Activated CD4-positive, CD25-positive, alpha-beta regulatory T cell treated with anti-CD3 and anti-CD28 coated beads, Interleukin-2, amount 50 U/mL, for 24 hours (primary cell): ENCODE results near the gene CCL4.
"Not testable (repeated sequence)": the region's sequence is repeated elsewhere in the genome, so short reads cannot be mapped to it uniquely, and the experiment has no call there.

Source experiments
- ATAC-seq, 2 donors: fragments of 150-1000 bp; cut with Tn5 transposase; one replicate each; pipeline ENCODE4 v1.10.0; 2021; ENCODE audit warnings: mild to moderate bottlenecking in 1 of 2, moderate library complexity in 1 of 2

Gene CCL4

GRCh38 chr17:36088670-36089338, 14.8 kb upstream of the CCL4 start:
- no peak for ATAC-seq

GRCh38 chr17:36089339-36089865, 14.2 kb upstream of the CCL4 start:
- no peak for ATAC-seq

GRCh38 chr17:36089888-36090836, 13.5 kb upstream of the CCL4 start, which contains the start of gene CCL3:
TSS of gene CCL3 (minus strand) at chr17:36090143. CDS start at chr17:36090058, 85 bp downstream.
- ATAC-seq, result peak; percentile 69 to 70

GRCh38 chr17:36092230-36092629, 11.4 kb upstream of the CCL4 start:
- ATAC-seq, result peak; percentile 55 to 62

- not testable (repeated sequence) for ATAC-seq
Observed at GRCh38 chr17:36092715-36093114, 10.9 kb upstream of the CCL4 start.

GRCh38 chr17:36094232-36094631, 9.4 kb upstream of the CCL4 start:
- ATAC-seq, result no peak

GRCh38 chr17:36094746-36095145, 8.9 kb upstream of the CCL4 start:
- ATAC-seq, result no peak

- ATAC-seq, result no peak
Observed at GRCh38 chr17:36095992-36096391, 7.6 kb upstream of the CCL4 start.

GRCh38 chr17:36099004-36099403, 4.6 kb upstream of the CCL4 start:
- ATAC-seq, result not testable (repeated sequence)

- ATAC-seq, result not testable (repeated sequence)
Observed at GRCh38 chr17:36104246-36104645, 619 bp downstream of the CCL4 start.

GRCh38 chr17:36104701-36105181, 1.1 kb downstream of the CCL4 start:
- ATAC-seq, result no peak

- ATAC-seq, result no peak
Observed at GRCh38 chr17:36105781-36106492, 2.3 kb downstream of the CCL4 start.

GRCh38 chr17:36106493-36106835, 2.8 kb downstream of the CCL4 start:
- ATAC-seq, result no peak

- ATAC-seq, result no peak
Observed at GRCh38 chr17:36107660-36108059, 4.0 kb downstream of the CCL4 start.

- not testable (repeated sequence) for ATAC-seq
Observed at GRCh38 chr17:36108265-36108664, 4.6 kb downstream of the CCL4 start.

- ATAC-seq, result no peak
Observed at GRCh38 chr17:36111068-36111490, 7.5 kb downstream of the CCL4 start.

- ATAC-seq, result no peak
Observed at GRCh38 chr17:36112572-36112971, 8.9 kb downstream of the CCL4 start.

GRCh38 chr17:36113131-36113530, 9.5 kb downstream of the CCL4 start:
- not testable (repeated sequence) for ATAC-seq

- ATAC-seq, result not testable (repeated sequence)
Observed at GRCh38 chr17:36114971-36115648, 11.5 kb downstream of the CCL4 start.

GRCh38 chr17:36115649-36115977, 12.0 kb downstream of the CCL4 start:
- ATAC-seq, result not testable (repeated sequence)

- ATAC-seq, result peak; percentile 41 to 62
Observed at GRCh38 chr17:36117505-36118382, 14.1 kb downstream of the CCL4 start.
